Sigmoid colon (tissue), 7 donors: ENCODE results near the gene USH2A. TPM values are rescaled to one million over a fixed set of nuclear protein-coding genes. Genes with fewer than 3 reads are reported as not detected.

Source experiments
- DNase-seq: peaks from one replicate; pipeline ENCODE4 v3.0.0-alpha.2; 2019
- H3K27ac ChIP-seq, 4 donors: fragments of 200-600 bp; sonication (generic); one replicate each; pipeline ENCODE4 v1.5.1; 2016 to 2019; ENCODE audit warnings: mild to moderate bottlenecking in 1 of 4
- H3K27me3 ChIP-seq, 3 donors: fragments of 200-600 bp; sonication (generic); one replicate each; pipeline ENCODE4 v1.5.1; 2019; ENCODE audit warnings: mild to moderate bottlenecking in 1 of 3
- H3K36me3 ChIP-seq, 4 donors: fragments of 200-600 bp; sonication (generic); one replicate each; pipeline ENCODE4 v1.5.1; 2016 to 2019
- H3K4me1 ChIP-seq, 4 donors: fragments of 200-600 bp; sonication (generic); one replicate each; pipeline ENCODE4 v1.5.1; 2017 to 2019
- H3K4me3 ChIP-seq, 4 donors: fragments of 200-600 bp; sonication (generic); one replicate each; pipeline ENCODE4 v1.5.1; 2017 to 2019; ENCODE audit warnings: mild to moderate bottlenecking in 2 of 4, moderate library complexity in 1 of 4
- H3K9me3 ChIP-seq, 4 donors: fragments of 200-600 bp in 3 of 4; sonication (generic) in 3 of 4; one replicate each; pipeline versions ENCODE4 v1.5.1 to v1.6.1; 2013 to 2019
- CTCF ChIP-seq, 4 experiments: fragments of 450-650 bp in 3 of 4; fragments of 200-600 bp in 1 of 4; IDR thresholded peaks; one replicate each; pipeline ENCODE4 v1.5.1; 2016 to 2019; ENCODE audit warnings: antibody characterized with exemption in 4 of 4, mild to moderate bottlenecking in 3 of 4, moderate library complexity in 2 of 4
- EP300 ChIP-seq, 4 donors: sonication (generic); formaldehyde crosslinking; IDR thresholded peaks; one replicate each; pipeline ENCODE4 v1.6.1; 2017; ENCODE audit warnings: antibody characterized with exemption in 4 of 4
- POLR2A ChIP-seq, 2 donors: fragments of 450-650 bp; IDR thresholded peaks; one replicate each; pipeline ENCODE4 v1.6.1; 2016; ENCODE audit warnings: antibody characterized with exemption in 2 of 2, mild to moderate bottlenecking in 2 of 2, moderate library complexity in 2 of 2
- POLR2AphosphoS5 ChIP-seq, 4 donors: sonication (generic); formaldehyde crosslinking; IDR thresholded peaks; one replicate each; pipeline ENCODE4 v1.6.1; 2017; ENCODE audit warnings: antibody characterized with exemption in 4 of 4
- WGBS, 2 donors: extraction: QIAGEN DNeasy Blood & Tissue Kit; methylation state at CpG; one replicate each; pipeline ENCODE4 v1.1.7; 2013; 5-methylcytosine and 5-hydroxymethylcytosine counted together
- intact Hi-C: fragments of 100-400 bp; cut with DNase I; formaldehyde crosslinking; loops from one replicate; pipeline ENCODE4 v1.15.1; 2023
- polyA plus RNA-seq, 3 donors: library from polyadenylated mRNA; stranded (reverse); fragments of 200-250 nt; gene quantifications; one replicate each; pipeline ENCODE4 v1.2.3, GENCODE V29; 2013
- total RNA-seq, 4 donors: library from RNA; depleted of rRNA; stranded (reverse); fragments of >200 nt; gene quantifications; one replicate each; pipeline ENCODE4 v1.1.0, GENCODE V29; 2016
- donor health status: healthy with polysubstance abuse.
- donor health status: Bipolar disorder and iron deficiency.
- donor health status: healthy.

Gene USH2A
- total and polyA plus RNA-seq, 7 donors, result under 0.01 TPM; not detected in 6

GRCh38 chr1:216057063-216057462 lies 366.2 kb downstream of the USH2A start:
- no peak for TF ChIP-seq CTCF (IDR thresholded peaks at IDR 0.05)
- no peak for TF ChIP-seq EP300 (IDR thresholded peaks at IDR 0.05)
- no peak for TF ChIP-seq POLR2A (IDR thresholded peaks at IDR 0.05)
- TF ChIP-seq POLR2AphosphoS5 (IDR thresholded peaks at IDR 0.05), result no peak
- H3K36me3 ChIP-seq, result no peaks in the 10 kb centered on the region
- intact Hi-C loops, result no loop called here
- peaks cover 0 to 7% (median 0%) of the 10 kb centered on the region in 4 donors for H3K4me1 ChIP-seq
- H3K27me3 ChIP-seq, result no peaks in the 10 kb centered on the region
- WGBS, 2 donors, result 38 to 47% methylated on average over 1 of the region's 1 CpG
- DNase-seq, result no peak
- H3K27ac ChIP-seq, result no peak overlapping the region
- no peak overlapping the region for H3K4me3 ChIP-seq
- peaks cover 0 to 3% (median 0%) of the 10 kb centered on the region in 4 donors for H3K9me3 ChIP-seq

- WGBS, 2 donors, result 28 to 57% methylated on average over 1 of the region's 1 CpG
These were observed 368.2 kb downstream of the USH2A start for GRCh38 chr1:216055004-216055403.

GRCh38 chr1:216054600-216054999 lies 368.6 kb downstream of the USH2A start:
- H3K9me3 ChIP-seq, result peaks cover 0 to 3% (median 0%) of the 10 kb centered on the region in 4 donors
- H3K4me1 ChIP-seq, result peaks cover 0 to 7% (median 0%) of the 10 kb centered on the region in 4 donors
- no peak overlapping the region for H3K4me3 ChIP-seq
- TF ChIP-seq EP300 (IDR thresholded peaks at IDR 0.05) (no peak), POLR2AphosphoS5 (IDR thresholded peaks at IDR 0.05) (no peak), POLR2A (IDR thresholded peaks at IDR 0.05) (no peak), CTCF (IDR thresholded peaks at IDR 0.05) (no peak)
- 42 to 75% methylated on average over 7 of the region's 7 CpGs for WGBS, 2 donors
- intact Hi-C loops, result no loop called here
- no peak overlapping the region for H3K27ac ChIP-seq
- no peaks in the 10 kb centered on the region for H3K36me3 ChIP-seq
- DNase-seq, result no peak
- no peaks in the 10 kb centered on the region for H3K27me3 ChIP-seq

More at GRCh38 chr1:216055004-216055403, 368.2 kb downstream of the USH2A start:
- intact Hi-C loops, result no loop called here
- Histone ChIP-seq H3K4me3 (no peak overlapping the region), H3K27ac (no peak overlapping the region), H3K9me3 (peaks cover 0 to 3% (median 0%) of the 10 kb centered on the region in 4 donors), H3K36me3 (no peaks in the 10 kb centered on the region), H3K27me3 (no peaks in the 10 kb centered on the region), H3K4me1 (peaks cover 0 to 7% (median 0%) of the 10 kb centered on the region in 4 donors)
- DNase-seq, result no peak
- TF ChIP-seq POLR2A (IDR thresholded peaks at IDR 0.05), result no peak
- no peak for TF ChIP-seq EP300 (IDR thresholded peaks at IDR 0.05)
- no peak for TF ChIP-seq POLR2AphosphoS5 (IDR thresholded peaks at IDR 0.05)
- TF ChIP-seq CTCF (IDR thresholded peaks at IDR 0.05), result no peak

GRCh38 chr1:216051071-216051470 lies 372.2 kb downstream of the USH2A start:
- Histone ChIP-seq H3K36me3 (no peaks in the 10 kb centered on the region), H3K4me3 (no peak overlapping the region), H3K27ac (no peak overlapping the region), H3K9me3 (no peaks in the 10 kb centered on the region), H3K27me3 (no peaks in the 10 kb centered on the region), H3K4me1 (peaks cover 0 to 7% (median 0%) of the 10 kb centered on the region in 4 donors)
- no peak for DNase-seq
- TF ChIP-seq POLR2A (IDR thresholded peaks at IDR 0.05), result no peak
- TF ChIP-seq CTCF (IDR thresholded peaks at IDR 0.05), result no peak
- TF ChIP-seq EP300 (IDR thresholded peaks at IDR 0.05), result no peak
- TF ChIP-seq POLR2AphosphoS5 (IDR thresholded peaks at IDR 0.05), result no peak
- intact Hi-C loops, result no loop called here
- 75 to 81% methylated on average over 3 of the region's 3 CpGs for WGBS, 2 donors
